DND-41 (cell line): ENCODE results near the gene SNAPC2.

Source experiments
- ATAC-seq: fragments of 200-7000 bp; cut with Tn5 transposase; 3 replicates; pipeline ENCODE4 v1.9.1; 2021; ENCODE audit warnings: low read depth; ENCODE audit not compliant: insufficient read depth
- DNase-seq: peaks from one replicate; pipeline ENCODE4 v3.0.0-alpha.2; 2020
- H2AFZ ChIP-seq: 2 replicates; pipeline ENCODE4 v1.6.0; 2012; ENCODE audit warnings: low read depth, low read length
- H3K27ac ChIP-seq: 2 replicates; pipeline ENCODE4 v1.5.1; 2012; ENCODE audit warnings: low read length, inconsistent platforms
- H3K27me3 ChIP-seq: fragments of 200-600 bp; sonication (generic); 2 replicates; pipeline ENCODE4 v1.6.0; 2012; ENCODE audit warnings: low read length, mild to moderate bottlenecking, inconsistent platforms; ENCODE audit not compliant: insufficient read depth, poor library complexity
- H3K36me3 ChIP-seq: 2 replicates; pipeline ENCODE4 v1.5.1; 2012; ENCODE audit warnings: low read length, inconsistent platforms; ENCODE audit not compliant: insufficient read depth
- H3K4me1 ChIP-seq: 2 replicates; pipeline ENCODE4 v1.5.1; 2012; ENCODE audit warnings: mild to moderate bottlenecking, low read length; ENCODE audit not compliant: insufficient read depth
- H3K4me2 ChIP-seq: 2 replicates; pipeline ENCODE4 v1.6.0; 2012; ENCODE audit warnings: mild to moderate bottlenecking, moderate library complexity, low read length, inconsistent platforms; ENCODE audit not compliant: insufficient read depth
- H3K4me3 ChIP-seq, 2 experiments: fragments of 200-600 bp in 1 of 2; shearing (Covaris generic) in 1 of 2; 2 replicates each; pipeline ENCODE4 v1.5.1; 2012 to 2016; ENCODE audit warnings: inconsistent platforms in 2 of 2, low read length in 2 of 2, mild to moderate bottlenecking in 2 of 2, low read depth in 1 of 2, moderate library complexity in 1 of 2
- H3K79me2 ChIP-seq: 2 replicates; pipeline ENCODE4 v1.6.0; 2012; ENCODE audit warnings: low read length, inconsistent platforms; ENCODE audit not compliant: insufficient read depth
- H3K9ac ChIP-seq: 2 replicates; pipeline ENCODE4 v1.6.0; 2012; ENCODE audit warnings: low read depth, mild to moderate bottlenecking, inconsistent platforms, low read length, moderate library complexity
- H3K9me3 ChIP-seq: 2 replicates; pipeline ENCODE4 v1.5.1; 2012; ENCODE audit warnings: low read length, moderate library complexity, mild to moderate bottlenecking, inconsistent platforms; ENCODE audit not compliant: insufficient read depth, severe bottlenecking
- H4K20me1 ChIP-seq: 2 replicates; pipeline ENCODE4 v1.6.0; 2012; ENCODE audit warnings: low read length; ENCODE audit not compliant: insufficient read depth
- EZH2 ChIP-seq: IDR thresholded peaks from 3 replicates; pipeline ENCODE4 v1.6.1; 2012; ENCODE audit warnings: borderline replicate concordance, low read depth, mild to moderate bottlenecking, moderate library complexity, low read length, inconsistent platforms; ENCODE audit not compliant: severe bottlenecking
- TF ChIP-seq, protein P1 (sequence below): IDR thresholded peaks from 2 replicates; pipeline ENCODE4 v1.5.1; 2012; ENCODE audit warnings: borderline replicate concordance, low read length, moderate library complexity, mild to moderate bottlenecking; ENCODE audit not compliant: poor library complexity, severe bottlenecking; ENCODE audit errors: extremely low read depth

SNAPC2 gene

DNA sequence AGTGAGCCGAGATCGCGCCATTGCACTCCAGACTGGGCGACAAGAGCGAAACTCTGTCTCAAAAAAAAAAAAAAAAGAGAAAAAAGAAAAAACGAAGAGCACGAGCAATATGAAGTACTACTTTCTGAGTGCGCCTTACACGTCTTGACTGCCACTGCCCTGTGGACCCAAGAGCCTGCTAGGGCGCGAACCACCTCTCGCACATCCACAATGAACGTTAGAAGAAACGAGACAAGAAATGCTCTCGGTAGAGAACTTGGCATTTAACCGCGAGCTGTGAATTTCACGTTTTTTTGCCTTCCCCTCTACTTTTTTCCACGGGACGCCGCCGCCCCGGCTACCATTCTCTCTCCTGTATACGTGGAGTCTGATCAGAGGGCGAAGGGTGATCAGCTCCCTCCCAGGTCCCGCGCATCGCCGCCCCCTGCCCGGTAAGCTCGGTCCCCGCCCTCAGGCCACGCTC, 22.9 kb downstream of the SNAPC2 start:
- H3K27me3 ChIP-seq, result no peaks in the 10 kb centered on the region
- peak overlapping the region; percentile 96 for H3K9ac ChIP-seq
- peaks cover 37% of the 10 kb centered on the region for H3K36me3 ChIP-seq
- H3K4me3 ChIP-seq, result peak overlapping the region; percentile 94 to 97
- TF ChIP-seq, protein P1, sequence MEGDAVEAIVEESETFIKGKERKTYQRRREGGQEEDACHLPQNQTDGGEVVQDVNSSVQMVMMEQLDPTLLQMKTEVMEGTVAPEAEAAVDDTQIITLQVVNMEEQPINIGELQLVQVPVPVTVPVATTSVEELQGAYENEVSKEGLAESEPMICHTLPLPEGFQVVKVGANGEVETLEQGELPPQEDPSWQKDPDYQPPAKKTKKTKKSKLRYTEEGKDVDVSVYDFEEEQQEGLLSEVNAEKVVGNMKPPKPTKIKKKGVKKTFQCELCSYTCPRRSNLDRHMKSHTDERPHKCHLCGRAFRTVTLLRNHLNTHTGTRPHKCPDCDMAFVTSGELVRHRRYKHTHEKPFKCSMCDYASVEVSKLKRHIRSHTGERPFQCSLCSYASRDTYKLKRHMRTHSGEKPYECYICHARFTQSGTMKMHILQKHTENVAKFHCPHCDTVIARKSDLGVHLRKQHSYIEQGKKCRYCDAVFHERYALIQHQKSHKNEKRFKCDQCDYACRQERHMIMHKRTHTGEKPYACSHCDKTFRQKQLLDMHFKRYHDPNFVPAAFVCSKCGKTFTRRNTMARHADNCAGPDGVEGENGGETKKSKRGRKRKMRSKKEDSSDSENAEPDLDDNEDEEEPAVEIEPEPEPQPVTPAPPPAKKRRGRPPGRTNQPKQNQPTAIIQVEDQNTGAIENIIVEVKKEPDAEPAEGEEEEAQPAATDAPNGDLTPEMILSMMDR, result no peak
- TF ChIP-seq EZH2, result no peak
- peaks cover 44% of the 10 kb centered on the region for H3K4me1 ChIP-seq
- H3K27ac ChIP-seq, result peak overlapping the region; percentile 92
- H3K79me2 ChIP-seq, result peaks cover 59% of the 10 kb centered on the region
- H2AFZ ChIP-seq, result peak overlapping the region; percentile 88
- H4K20me1 ChIP-seq, result peaks cover 24% of the 10 kb centered on the region
- peak overlapping the region; percentile 92 for H3K4me2 ChIP-seq
- ATAC-seq, result peak; percentile 15; the same call in 1 of the 3 replicates
- H3K9me3 ChIP-seq, result no peaks in the 10 kb centered on the region
- DNase-seq, result no peak

- Histone ChIP-seq H4K20me1 (peaks cover 24% of the 10 kb centered on the region), H3K79me2 (peaks cover 54% of the 10 kb centered on the region), H3K4me3 (peak within 1 kb of the TSS; percentile 94 to 97)
Measured at GRCh38 chr19:7943444-7944176, 23.5 kb downstream of the SNAPC2 start, which contains the start of gene TIMM44. Gene TIMM44, minus strand, starts transcription at chr19:7943666. Its CDS starts 15 bp downstream, at chr19:7943651.

GRCh38 chr19:7944177-7944761, 24.1 kb downstream of the SNAPC2 start:
- H3K4me2 ChIP-seq, result peak overlapping the region; percentile 92
- peak overlapping the region; percentile 41 to 94; a peak in 3 of 4 replicates for H3K4me3 ChIP-seq
- H2AFZ ChIP-seq, result peak overlapping the region; percentile 91
- no peaks in the 10 kb centered on the region for H3K9me3 ChIP-seq
- DNase-seq, result peak; percentile 91
- H4K20me1 ChIP-seq, result peaks cover 21% of the 10 kb centered on the region
- ATAC-seq, result peak; percentile 41
- peak overlapping the region; percentile 67 for H3K9ac ChIP-seq
- peaks cover 49% of the 10 kb centered on the region for H3K79me2 ChIP-seq
- H3K36me3 ChIP-seq, result peaks cover 26% of the 10 kb centered on the region
- H3K4me1 ChIP-seq, result peaks cover 44% of the 10 kb centered on the region
- no peaks in the 10 kb centered on the region for H3K27me3 ChIP-seq
- TF ChIP-seq, protein P1, result peak; percentile 89
- TF ChIP-seq EZH2, result no peak
- H3K27ac ChIP-seq, result peak overlapping the region; percentile 82

More at GRCh38 chr19:7943444-7944176, 23.5 kb downstream of the SNAPC2 start, which contains the start of gene TIMM44:
- Histone ChIP-seq H2AFZ (peak within 1 kb of the TSS; percentile 91), H3K9ac (peak within 1 kb of the TSS; percentile 96), H3K4me2 (peak within 1 kb of the TSS; percentile 92), H3K27ac (peak within 1 kb of the TSS; percentile 92), H3K4me1 (peaks cover 44% of the 10 kb centered on the region), H3K9me3 (no peaks in the 10 kb centered on the region), H3K27me3 (no peaks in the 10 kb centered on the region), H3K36me3 (peaks cover 32% of the 10 kb centered on the region)
- TF ChIP-seq, protein P1, result no peak
- TF ChIP-seq EZH2, result no peak
- peak; percentile 97 for ATAC-seq
- peak; percentile 100 for DNase-seq
